Activated T-helper 1 cell treated with anti-CD3 and anti-CD28 coated beads, Interleukin-12 subunit alpha, Interleukin-12 subunit beta, Interleukin-2, Interleukin-4 antibody, amounts not matched to agents 30 ng/mL and 10 ng/mL and 1 ng/mL, durations not matched to agents 14 hours and 24 hours and 36 hours (primary cell): ENCODE measurements around the gene ENTPD5. TPM values are rescaled to one million over a fixed set of nuclear protein-coding genes. Genes with fewer than 3 reads are reported as not detected.
"Not testable (repeated sequence)": the region's sequence is repeated elsewhere in the genome, so short reads cannot be mapped to it uniquely, and the experiment has no call there.

Source experiments
- DNase-seq: peaks from one replicate; pipeline ENCODE4 v3.0.0; 2021; ENCODE audit warnings: low spot score
- H3K27ac Mint-ChIP-seq: one replicate; pipeline ENCODE4 v1.8.0; 2021; ENCODE audit warnings: mild to moderate bottlenecking, mixed read lengths
- H3K27me3 Mint-ChIP-seq: one replicate; pipeline ENCODE4 v1.8.0; 2022; ENCODE audit warnings: mild to moderate bottlenecking, moderate library complexity, mixed read lengths; ENCODE audit not compliant: insufficient read depth
- H3K36me3 Mint-ChIP-seq: one replicate; pipeline ENCODE4 v1.8.0; 2021; ENCODE audit warnings: low read depth, mixed read lengths
- H3K4me1 Mint-ChIP-seq: one replicate; pipeline ENCODE4 v1.8.0; 2021; ENCODE audit warnings: low read depth, mixed read lengths
- H3K4me3 Mint-ChIP-seq: one replicate; pipeline ENCODE4 v1.8.0; 2021; ENCODE audit warnings: mild to moderate bottlenecking, moderate library complexity, mixed read lengths
- H3K9me3 Mint-ChIP-seq: one replicate; pipeline ENCODE4 v1.8.0; 2021; ENCODE audit warnings: mixed read lengths
- intact Hi-C: fragments of 100-400 bp; cut with micrococcal nuclease; formaldehyde crosslinking; loops from one replicate; pipeline ENCODE4 v1.15.1; 2024
- total RNA-seq: library from RNA; stranded (reverse); gene quantifications from 2 replicates; pipeline ENCODE4 v1.2.3, GENCODE V29; 2022

ENTPD5 gene
- total RNA-seq, 1 donor from 2014 or later: 10.7 TPM

DNA sequence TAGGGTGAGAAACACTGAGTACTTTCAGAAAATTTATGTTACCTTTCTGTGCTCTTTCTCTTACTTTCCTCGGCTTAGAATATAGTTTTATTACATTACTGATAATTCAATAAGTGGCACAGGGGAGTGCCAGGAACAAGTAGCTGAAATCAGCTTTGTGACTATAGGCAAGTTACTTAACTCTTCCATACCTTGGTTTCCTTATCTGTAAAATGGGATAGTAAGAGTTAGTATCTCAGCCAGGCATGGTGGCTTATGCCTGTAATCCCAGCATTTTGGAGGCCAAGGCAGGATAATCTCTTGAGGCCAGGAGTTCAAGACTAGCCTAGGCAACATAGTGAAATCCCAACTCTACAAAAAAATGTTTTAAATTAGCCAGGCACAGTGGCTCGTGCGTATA is 15.5 kb upstream of the ENTPD5 start:
- Mint-ChIP-seq H3K36me3 (no peaks in the 10 kb centered on the region), H3K4me1 (no peaks in the 10 kb centered on the region), H3K4me3 (no peak overlapping the region), H3K27ac (no peak overlapping the region), H3K27me3 (no peaks in the 10 kb centered on the region), H3K9me3 (no peaks in the 10 kb centered on the region)
- no peak for DNase-seq
- intact Hi-C loops: no loop called here

DNA sequence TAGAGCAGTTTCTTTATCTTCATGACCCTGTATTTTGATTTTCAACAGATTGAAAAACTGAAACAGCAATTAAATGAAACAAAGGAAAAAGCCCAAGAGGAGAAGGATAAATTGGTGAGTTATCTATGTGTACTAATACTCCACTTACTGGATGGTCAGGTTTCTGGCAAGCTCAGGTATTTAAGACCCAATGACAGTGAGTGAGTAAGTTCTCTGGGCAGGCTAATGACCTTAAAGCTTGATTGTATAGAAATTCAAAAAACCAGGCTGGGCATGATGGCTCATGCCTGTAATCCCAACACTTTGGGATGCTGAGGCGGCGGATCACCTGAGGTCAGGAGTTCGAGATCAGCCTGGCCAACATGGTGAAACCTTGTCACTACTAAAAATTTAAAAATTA is 10.0 kb upstream of the ENTPD5 start:
- Mint-ChIP-seq H3K4me1 (no peaks in the 10 kb centered on the region), H3K4me3 (no peak overlapping the region), H3K36me3 (no peaks in the 10 kb centered on the region), H3K9me3 (no peaks in the 10 kb centered on the region), H3K27ac (no peak overlapping the region), H3K27me3 (peaks cover 2% of the 10 kb centered on the region)
- intact Hi-C loops: no loop called here
- no peak for DNase-seq

DNA sequence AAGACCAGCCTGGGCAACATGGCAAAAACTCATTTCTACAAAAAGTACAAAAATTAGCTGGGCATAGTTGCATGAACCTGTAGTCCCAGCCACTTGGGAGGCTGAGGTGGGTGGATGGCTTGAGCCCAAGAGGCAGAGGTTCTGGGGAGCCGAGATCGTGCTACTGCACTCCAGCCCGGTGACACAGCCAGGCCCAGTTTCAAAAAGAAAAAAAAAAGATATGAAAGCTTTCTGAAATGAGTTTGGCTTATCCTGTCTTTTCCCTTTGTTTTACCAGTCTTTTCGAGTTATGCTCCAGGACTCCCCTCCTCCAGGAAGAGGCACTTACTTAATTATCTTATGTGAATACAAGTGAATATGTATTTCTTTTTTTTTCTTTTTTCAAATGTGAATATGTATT is 3.3 kb upstream of the ENTPD5 start:
- peaks cover 12% of the 10 kb centered on the region for H3K4me1 Mint-ChIP-seq
- no peak for DNase-seq
- peaks cover 3% of the 10 kb centered on the region for H3K27me3 Mint-ChIP-seq
- no peaks in the 10 kb centered on the region for H3K9me3 Mint-ChIP-seq
- H3K4me3 Mint-ChIP-seq: no peak overlapping the region
- intact Hi-C loops: no loop called here
- H3K27ac Mint-ChIP-seq: no peak overlapping the region
- H3K36me3 Mint-ChIP-seq: no peaks in the 10 kb centered on the region

DNA sequence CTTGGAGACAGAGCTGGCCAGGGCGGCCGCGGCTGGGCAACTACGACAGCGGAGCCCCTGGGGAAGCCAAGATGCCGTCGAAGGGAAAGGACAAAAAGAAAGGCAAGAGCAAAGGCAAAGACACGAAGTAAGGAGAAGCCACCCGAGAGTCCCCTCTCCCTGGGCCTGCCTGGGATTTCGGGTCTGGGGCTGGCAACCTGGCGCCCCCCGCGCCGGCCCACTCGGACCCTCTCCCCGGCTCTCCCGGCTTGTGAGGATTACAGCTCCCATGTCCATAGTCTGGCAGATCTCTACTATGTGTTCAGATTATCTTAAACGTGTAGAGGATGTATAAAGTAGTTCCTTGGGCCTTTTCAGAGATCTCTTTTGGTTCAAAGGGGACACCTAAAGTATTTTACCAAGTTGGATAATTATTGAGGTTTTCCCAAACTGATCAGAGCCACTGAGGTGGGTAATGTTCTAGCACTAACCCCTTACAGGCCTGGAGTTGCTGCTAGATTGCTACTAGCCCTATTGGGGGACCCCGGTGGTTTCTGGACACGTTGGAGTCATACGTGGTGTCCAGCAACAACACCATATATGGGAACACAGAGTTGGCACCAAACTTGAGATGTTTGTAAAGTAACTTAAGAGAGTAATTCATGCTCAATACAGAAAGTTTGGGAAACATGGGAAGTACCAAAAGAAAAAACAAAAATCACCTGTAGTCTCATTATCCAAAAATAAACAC is 485 bp upstream of the ENTPD5 start:
- intact Hi-C loops: loop anchor here (1.0 to 5.0 kb wide), 5 partner anchors 19 to 528 kb away; partner anchors contain the start of genes ALDH6A1, COQ6, FAM161B and LIN52
- peak overlapping the region; percentile 89 for H3K4me3 Mint-ChIP-seq
- H3K4me1 Mint-ChIP-seq: peaks cover 17% of the 10 kb centered on the region
- no peak for DNase-seq
- no peaks in the 10 kb centered on the region for H3K9me3 Mint-ChIP-seq
- H3K36me3 Mint-ChIP-seq: no peaks in the 10 kb centered on the region
- peak overlapping the region; percentile 80 for H3K27ac Mint-ChIP-seq
- peaks cover 3% of the 10 kb centered on the region for H3K27me3 Mint-ChIP-seq

DNA sequence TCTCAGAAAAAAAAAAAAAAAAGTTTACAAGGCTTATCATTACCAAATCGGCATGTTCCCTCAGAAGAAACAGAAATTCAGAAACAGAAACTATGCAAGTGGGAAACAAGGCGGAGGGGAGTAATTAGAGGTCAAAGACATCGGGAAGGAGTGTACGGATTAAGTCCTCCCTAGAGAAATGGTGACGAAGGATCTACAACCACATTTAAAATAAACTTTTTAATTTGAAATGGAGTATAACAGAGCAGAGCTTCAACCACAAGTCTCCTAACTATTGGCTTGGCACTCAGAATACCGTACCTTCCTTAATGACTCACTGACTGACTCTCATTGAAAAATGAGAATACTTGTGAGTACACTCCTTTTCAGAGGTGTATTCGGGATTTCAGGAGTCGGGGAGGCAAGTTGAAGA is 908 bp downstream of the ENTPD5 start:
- no peaks in the 10 kb centered on the region for H3K9me3 Mint-ChIP-seq
- peaks cover 17% of the 10 kb centered on the region for H3K4me1 Mint-ChIP-seq
- DNase-seq: no peak
- H3K27ac Mint-ChIP-seq: peak overlapping the region; percentile 97
- H3K36me3 Mint-ChIP-seq: peaks cover under 1% of the 10 kb centered on the region
- intact Hi-C loops: loop anchor here (1.0 to 5.0 kb wide), 2 partner anchors 131 to 306 kb away; partner anchors contain the start of gene PNMA1
- H3K27me3 Mint-ChIP-seq: peaks cover 3% of the 10 kb centered on the region
- peak overlapping the region; percentile 95 for H3K4me3 Mint-ChIP-seq

DNA sequence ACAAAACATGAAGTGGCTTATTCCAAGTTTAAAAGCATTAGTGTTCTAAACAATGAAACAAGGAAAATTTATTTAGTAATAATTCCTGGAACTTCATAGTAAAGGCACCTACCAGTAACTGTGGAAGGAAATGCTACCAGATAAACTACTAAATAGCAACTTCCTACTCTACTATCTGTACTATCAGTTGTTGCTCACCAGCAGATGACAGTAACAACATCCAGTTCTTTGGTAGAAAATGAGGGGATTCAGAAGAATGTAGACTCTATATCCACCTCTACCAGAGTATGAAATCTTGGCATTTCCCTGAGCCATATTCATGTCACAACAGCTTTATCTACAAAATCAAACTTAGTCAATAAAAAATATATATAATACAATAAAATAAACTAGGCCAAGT is 3.1 kb downstream of the ENTPD5 start:
- H3K4me3 Mint-ChIP-seq: no peak overlapping the region

DNA sequence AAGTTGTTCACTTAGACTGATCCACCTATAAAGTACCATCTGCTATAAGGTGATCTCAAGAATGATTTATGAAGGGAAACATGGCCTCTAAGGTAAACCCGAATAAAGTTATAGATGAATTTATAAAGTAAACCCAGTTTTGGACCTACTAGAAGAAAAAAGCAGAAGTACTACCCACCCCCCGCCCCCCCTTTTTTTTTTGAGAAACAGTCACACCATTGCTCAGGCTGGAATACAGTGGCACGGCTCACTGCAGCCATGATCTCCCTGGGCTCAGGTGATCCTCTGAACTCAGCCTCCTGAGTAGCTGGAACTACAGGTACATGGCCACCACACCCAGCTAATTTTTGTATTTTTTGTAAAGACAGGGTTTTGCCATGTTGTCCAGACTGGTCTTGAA is 3.9 kb downstream of the ENTPD5 start:
- Mint-ChIP-seq H3K36me3 (peaks cover 6% of the 10 kb centered on the region), H3K27ac (no peak overlapping the region), H3K27me3 (peaks cover 2% of the 10 kb centered on the region), H3K4me3 (no peak overlapping the region), H3K4me1 (peaks cover 17% of the 10 kb centered on the region), H3K9me3 (no peaks in the 10 kb centered on the region)
- no peak for DNase-seq
- intact Hi-C loops: loop anchor here (5.0 kb wide), 1 partner anchor 303 kb away; the partner anchor contains the start of gene PNMA1

More for the DNA sequence above, 3.1 kb downstream of the ENTPD5 start:
- Mint-ChIP-seq H3K27ac (no peak overlapping the region), H3K9me3 (no peaks in the 10 kb centered on the region), H3K36me3 (peaks cover 6% of the 10 kb centered on the region), H3K4me1 (peaks cover 17% of the 10 kb centered on the region), H3K27me3 (peaks cover 2% of the 10 kb centered on the region)
- no peak for DNase-seq
- intact Hi-C loops: loop anchor here (5.0 kb wide), 1 partner anchor 304 kb away; the partner anchor contains the start of gene PNMA1

DNA sequence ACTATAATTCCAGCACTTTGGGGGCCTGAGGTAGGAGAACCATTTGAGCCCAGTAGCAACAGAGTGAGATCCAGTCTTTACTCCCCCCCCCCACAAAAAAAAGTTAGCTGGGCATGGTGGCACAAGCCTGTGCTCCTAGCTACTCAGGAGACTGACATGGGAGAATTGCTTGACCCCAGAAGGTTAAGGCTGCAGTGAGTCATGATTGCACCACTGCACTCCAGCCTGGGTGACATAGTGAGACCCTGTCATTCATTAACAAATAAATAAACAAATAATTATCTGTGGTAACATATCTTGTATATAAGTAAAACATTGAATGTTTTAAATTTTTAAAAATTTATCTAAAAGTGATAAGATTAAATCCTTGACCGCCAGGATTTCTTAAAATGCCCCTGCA is 4.8 kb downstream of the ENTPD5 start:
- H3K4me3 Mint-ChIP-seq: no peak overlapping the region
- no peaks in the 10 kb centered on the region for H3K9me3 Mint-ChIP-seq
- peaks cover 6% of the 10 kb centered on the region for H3K36me3 Mint-ChIP-seq
- H3K27ac Mint-ChIP-seq: no peak overlapping the region
- H3K27me3 Mint-ChIP-seq: peaks cover 1% of the 10 kb centered on the region
- intact Hi-C loops: no loop called here
- no peak for DNase-seq
- peaks cover 12% of the 10 kb centered on the region for H3K4me1 Mint-ChIP-seq

DNA sequence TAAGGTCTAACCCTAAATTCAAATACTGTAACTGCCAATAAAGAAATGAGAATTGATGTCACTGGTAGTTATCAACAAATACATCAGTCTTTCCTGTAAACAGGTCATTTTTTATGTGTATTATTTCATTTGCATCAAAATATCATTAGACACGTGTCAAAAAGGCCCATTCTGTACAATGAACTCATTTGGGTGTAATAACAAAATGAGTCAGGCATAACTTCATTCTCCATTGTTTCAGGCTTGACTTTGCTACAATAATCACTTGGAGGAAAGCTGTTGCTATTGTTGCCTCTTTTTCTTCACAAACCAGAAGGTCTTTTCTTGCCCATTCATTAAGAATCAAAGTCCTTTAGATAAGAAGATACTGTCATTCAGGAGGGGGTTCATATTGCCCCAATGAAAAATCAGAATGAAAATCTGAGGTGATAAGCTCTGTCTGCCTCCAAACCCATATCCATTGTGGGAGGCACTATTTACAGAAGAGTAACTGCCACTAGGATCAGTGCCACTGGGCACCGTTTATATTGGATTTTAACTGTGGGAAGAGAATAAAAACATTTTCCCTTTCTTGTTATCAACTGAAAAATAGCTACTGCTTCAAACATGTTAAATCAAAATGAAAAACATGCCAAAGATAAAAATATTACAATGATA is 10.1 kb downstream of the ENTPD5 start:
- no peak for DNase-seq
- H3K27ac Mint-ChIP-seq: no peak overlapping the region
- H3K36me3 Mint-ChIP-seq: peaks cover 14% of the 10 kb centered on the region
- no peaks in the 10 kb centered on the region for H3K27me3 Mint-ChIP-seq
- H3K9me3 Mint-ChIP-seq: no peaks in the 10 kb centered on the region
- no peak overlapping the region for H3K4me3 Mint-ChIP-seq
- H3K4me1 Mint-ChIP-seq: no peaks in the 10 kb centered on the region
- intact Hi-C loops: no loop called here

DNA sequence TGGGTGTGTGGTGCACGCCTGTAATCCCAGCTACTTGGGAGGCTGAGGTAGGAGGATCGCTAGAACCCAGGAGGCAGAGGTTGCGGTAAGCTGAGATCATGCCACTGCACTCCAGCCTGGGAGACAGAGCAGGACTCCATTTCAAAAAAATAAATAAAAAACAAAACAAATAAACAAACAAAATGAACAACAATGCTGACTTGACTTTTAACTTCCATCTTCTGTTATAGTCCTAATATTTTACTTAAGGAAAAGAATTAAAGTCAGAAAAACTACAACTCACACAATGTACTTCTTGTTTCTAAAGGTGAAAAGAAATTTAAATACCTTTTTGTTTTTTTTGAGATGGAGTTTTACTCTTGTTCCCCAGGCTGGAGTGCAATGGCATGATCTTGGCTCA is 13.4 kb downstream of the ENTPD5 start:
- not testable (repeated sequence) for H3K27me3 Mint-ChIP-seq

DNA sequence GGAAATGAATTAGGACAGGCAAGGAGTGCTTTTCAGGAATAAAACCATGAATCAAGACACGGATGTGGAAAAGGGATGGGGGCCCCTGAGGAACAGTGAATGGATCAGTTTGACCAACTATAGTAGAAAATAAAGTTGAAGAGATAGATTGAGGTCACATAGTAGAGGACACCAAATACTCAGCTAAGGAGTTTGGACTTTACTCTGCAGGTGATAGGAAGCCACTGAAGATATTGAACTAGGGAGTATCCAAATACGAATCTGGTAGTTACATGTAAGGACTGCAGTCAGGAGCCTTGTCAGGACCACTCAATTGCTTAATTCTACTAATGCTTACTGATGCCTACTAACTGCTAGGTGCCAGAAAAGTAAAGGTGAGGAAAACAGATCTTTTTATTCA is 20.4 kb downstream of the ENTPD5 start:
- DNase-seq: no peak
- H3K27ac Mint-ChIP-seq: no peak overlapping the region

More for the DNA sequence above, 13.4 kb downstream of the ENTPD5 start:
- H3K9me3 Mint-ChIP-seq, H3K27ac Mint-ChIP-seq, DNase-seq, H3K36me3 Mint-ChIP-seq, H3K4me1 Mint-ChIP-seq, H3K4me3 Mint-ChIP-seq, intact Hi-C loops: not testable (repeated sequence)

DNA sequence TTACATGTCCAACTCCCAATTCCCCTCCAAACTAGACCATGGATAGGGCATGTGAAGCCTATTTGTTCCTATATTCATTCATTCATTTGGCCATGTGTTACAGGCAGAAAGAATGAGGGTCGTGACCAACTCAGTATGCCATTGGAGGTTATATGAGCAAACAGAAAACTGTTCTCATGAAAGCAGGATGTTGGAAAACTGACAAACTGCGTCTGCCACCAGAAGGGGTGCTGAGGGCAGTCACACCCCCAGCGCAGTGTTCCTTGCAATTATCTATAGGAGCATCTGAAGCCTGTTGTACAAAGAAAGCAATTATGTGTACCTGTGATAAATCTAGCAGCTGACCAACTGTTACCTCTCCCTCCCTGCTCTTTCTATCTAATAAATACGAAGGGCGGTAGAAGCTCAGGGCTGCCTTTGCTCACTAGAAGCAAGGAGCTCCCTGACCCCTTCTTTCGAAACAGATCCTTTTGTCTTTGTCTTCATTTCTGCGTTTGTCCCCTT is 21.1 kb downstream of the ENTPD5 start:
- no peaks in the 10 kb centered on the region for H3K4me1 Mint-ChIP-seq
- peaks cover 1% of the 10 kb centered on the region for H3K36me3 Mint-ChIP-seq
- intact Hi-C loops: no loop called here
- DNase-seq: no peak
- H3K27me3 Mint-ChIP-seq: no peaks in the 10 kb centered on the region
- H3K9me3 Mint-ChIP-seq: no peaks in the 10 kb centered on the region
- no peak overlapping the region for H3K4me3 Mint-ChIP-seq
- H3K27ac Mint-ChIP-seq: no peak overlapping the region

More for the DNA sequence above, 20.4 kb downstream of the ENTPD5 start:
- H3K27me3 Mint-ChIP-seq: no peaks in the 10 kb centered on the region
- no peaks in the 10 kb centered on the region for H3K9me3 Mint-ChIP-seq
- no peaks in the 10 kb centered on the region for H3K4me1 Mint-ChIP-seq
- H3K4me3 Mint-ChIP-seq: no peak overlapping the region
- intact Hi-C loops: no loop called here
- H3K36me3 Mint-ChIP-seq: peaks cover 1% of the 10 kb centered on the region
